Stimulated activated CD4-positive, alpha-beta T cell treated with anti-CD3 and anti-CD28 coated beads, Interleukin-2, amount 100 ng/mL, for 48 hours (primary cell): ENCODE measurements around the gene FBP1.
"Not testable (repeated sequence)": the region's sequence is repeated elsewhere in the genome, so short reads cannot be mapped to it uniquely, and the experiment has no call there.

Experiments
- DNase-seq, 2 donors: peaks; one replicate each; pipeline ENCODE4 v3.0.0-alpha.2; 2020

FBP1 gene

DNA sequence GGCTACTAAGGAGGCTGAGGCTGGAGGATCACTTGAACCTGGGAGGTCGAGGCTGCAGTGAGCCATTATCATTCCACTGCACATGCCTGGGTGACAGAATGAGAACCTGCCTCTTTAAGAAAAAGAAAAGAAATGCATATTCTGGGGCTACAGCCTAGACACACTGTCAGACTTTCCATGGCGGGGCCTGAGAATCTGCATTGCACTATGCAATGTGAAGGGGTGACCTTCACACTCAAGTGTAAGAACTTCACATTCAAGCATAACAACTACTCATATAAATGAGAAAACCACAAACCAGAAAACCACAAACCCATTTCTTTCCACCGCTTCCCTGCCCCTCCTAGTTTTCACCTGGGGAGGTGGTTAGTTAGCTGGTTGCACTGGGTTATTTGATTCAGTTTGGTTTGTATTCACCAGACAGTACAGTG, 27.7 kb downstream of the FBP1 start:
- peak; percentile 47 to 53 for DNase-seq

DNA sequence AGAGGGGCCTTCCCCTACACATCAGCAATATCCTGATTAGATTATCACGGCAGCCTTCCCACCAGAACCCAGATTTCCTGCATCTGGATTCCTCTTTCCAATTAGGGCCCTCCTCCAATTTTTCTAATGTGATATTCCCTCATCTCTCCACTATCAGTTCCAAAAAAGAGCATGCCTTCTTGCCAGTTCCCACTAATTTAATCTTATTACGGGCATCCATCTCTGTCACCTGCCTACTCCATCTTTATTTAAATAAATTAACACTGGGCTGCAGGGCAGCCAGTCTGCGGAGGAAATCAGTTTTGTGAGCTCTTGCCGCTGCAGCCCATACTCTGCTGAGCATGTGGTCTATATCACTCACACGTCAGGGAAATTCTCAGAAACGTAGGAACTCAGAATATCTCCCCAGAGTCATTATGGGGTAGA, 29.1 kb downstream of the FBP1 start:
- DNase-seq: no peak

DNA sequence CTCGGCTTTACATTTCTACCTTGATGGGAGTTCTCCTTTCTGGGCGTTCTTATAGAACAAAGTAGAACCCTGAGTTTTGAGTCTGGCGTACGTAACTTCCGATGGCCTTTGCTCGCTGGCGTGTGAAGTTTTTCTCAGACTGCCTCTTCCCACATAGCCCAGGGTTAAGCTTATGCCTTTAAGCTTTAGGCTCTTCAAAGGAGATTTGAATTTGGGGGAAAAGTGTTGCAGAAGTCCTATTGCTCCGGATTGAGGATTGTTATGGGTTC, 32.0 kb downstream of the FBP1 start:
- no peak for DNase-seq

DNA sequence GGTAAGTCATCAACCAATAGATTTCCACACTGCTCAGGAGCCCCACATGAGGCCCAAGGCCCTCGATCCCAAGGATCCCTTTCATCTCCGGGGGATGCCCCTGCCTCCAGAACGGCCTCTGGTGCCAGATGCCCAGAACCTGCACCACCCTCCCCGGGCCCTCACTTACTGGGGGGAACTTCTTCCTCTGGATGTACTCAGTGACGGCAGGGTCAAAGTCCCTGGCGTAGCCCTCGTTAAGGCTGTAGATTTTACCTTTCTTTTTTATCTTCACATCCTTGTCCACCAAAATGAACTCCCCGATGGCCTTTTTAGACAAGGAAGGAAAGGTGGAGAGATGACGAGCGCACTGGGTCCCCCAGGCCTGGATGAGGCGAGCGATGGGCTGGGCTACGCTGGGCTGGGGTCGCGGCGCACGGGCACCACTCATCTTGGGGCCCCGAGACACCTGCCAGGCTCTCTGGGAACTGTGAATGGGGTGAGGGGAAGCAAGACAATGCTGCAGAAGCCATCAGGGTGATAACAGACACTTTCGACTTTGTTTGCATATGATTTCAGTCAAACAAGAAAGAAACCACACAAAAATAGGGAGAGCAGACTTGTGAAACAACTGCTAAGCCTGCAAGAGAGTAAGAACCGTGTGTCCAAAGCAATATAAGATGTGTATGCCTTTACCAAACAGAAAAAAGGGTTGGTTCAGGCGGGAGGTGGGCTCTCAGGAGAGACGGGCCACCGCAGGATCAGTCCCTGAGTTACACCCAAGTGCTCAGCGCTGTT, 32.5 kb downstream of the FBP1 start:
- DNase-seq: no peak

- DNase-seq: peak; percentile 75 to 79
Observed at GRCh38 chr9:94603259-94604160, 35.8 kb downstream of the FBP1 start.

- no peak for DNase-seq
Observed at GRCh38 chr9:94602666-94603065, 36.7 kb downstream of the FBP1 start.

DNA sequence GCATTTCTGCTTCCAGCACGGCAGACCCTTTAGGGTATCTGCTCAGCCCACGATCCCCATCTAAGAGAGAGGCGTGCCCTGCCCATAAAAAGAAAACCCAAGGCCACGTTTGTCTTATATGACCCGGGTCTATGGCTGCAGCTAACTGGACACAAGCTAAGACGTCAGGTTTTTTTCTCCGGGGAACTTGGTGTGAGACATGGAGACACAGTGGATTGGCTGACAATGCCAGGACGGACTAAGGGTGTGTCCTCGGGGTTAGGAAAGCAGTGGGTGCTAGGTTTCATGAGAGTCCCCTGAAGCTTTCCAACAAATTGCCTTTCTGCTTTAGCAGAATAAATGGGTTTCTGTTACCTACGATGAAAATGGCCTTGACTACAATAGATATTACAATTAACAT, 38.6 kb downstream of the FBP1 start:
- no peak for DNase-seq

DNA sequence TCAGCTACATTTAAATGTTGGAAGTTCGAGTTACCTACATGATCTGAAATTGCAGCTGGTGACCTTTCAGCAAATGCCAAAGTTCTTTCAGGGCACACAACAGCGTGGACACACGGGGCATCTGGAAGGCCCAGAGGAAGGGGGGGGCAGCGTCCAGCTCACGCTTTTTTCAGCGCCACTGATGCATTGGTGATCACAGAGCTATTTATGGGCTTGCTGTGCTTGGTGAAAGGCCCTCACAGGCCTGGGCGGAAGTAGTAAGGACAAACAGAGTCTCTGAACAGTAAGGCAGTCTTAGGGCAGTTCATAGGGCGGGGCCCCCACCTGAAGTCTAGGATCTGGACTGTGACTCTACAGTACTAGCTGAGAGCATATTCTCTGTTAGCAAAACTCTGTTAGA, 39.1 kb downstream of the FBP1 start:
- DNase-seq: no peak

DNA sequence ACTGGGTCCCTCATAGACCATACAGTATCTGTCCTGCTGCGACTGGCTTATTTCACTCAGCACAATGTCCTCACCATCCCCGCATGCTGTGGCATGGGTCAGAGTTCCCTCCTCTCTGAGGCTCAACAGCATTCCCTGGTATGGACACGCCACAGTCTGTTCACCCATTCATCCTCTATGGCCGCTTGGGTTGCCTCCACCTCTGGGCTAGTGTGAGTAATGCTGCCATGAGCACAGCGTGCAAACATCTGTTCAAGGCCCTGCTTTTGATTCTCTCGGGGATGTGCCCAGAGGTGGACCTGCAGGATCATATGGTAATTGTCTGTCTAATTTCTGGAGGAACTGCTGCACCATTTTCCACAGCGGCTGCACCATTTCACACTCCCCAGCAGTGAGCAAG, 40.2 kb downstream of the FBP1 start:
- no peak for DNase-seq

DNA sequence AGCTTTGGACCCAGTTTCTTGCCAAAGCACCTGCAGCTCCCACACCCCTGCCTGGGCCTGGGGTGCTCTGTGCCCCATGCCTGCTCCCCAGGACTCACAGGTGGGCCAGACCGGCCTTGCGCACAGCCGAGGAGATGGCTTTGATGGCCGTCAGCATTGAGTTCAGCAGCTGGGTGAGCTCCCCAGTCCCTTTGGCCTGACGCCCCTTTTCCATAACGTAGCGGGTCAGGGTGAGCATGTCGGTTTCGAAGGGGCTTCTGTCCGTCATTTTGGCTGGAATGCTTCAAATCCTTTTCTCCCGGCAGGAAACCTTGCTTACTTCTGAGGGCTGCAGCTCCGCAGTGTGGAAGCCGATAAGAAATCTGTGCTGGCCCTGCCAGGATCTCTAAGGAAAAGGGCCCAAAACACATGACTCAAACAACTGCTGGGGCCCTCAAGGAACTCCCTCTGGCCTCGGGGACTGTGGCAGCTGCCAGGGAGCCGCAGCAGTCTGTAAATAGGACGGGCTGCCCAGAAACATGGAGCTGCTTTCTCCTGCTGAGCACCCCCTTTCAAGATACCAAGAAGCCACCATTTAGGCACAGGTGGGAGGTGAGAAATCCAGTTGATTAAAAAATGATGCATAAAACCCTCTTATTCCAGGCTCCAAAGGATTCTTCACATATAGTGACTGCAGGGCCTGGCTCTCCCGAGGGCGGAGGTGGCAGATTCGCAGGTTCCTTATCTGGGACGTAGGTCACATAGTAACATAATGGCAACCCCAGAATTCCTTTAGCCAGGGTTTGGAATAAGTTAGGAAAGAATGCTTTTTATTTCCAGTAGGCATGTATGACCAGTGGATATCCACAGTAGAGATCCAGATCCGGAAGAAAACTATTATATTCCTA, 45.6 kb downstream of the FBP1 start, which contains the start of gene FBP2:
Gene FBP2, minus strand, starts transcription at position 366 of the 887 bp plus-strand sequence. Its CDS starts 98 bp downstream, at position 268.
- DNase-seq: no peak

DNA sequence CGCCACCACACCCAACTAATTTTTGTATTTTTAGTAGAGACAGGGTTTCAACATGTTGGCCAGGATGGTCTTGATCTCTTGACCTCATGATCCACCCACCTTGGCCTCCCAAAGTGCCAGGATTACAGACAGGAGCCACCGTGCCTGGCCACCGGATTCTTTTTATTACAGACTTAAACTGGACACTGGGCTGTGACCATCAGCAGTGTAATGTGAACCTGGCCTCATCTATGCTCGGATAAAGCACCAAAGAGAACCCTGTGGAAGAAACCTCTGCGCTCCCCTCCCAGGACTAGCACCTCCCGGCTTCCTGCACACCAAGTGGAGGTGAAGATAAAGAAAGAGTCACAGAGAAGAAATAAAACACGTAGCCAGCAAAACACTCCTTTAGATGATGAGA, 46.6 kb downstream of the FBP1 start:
- DNase-seq: not testable (repeated sequence)

GRCh38 chr9:94591876-94592275, 47.4 kb downstream of the FBP1 start:
- no peak for DNase-seq

- not testable (repeated sequence) for DNase-seq
Observed at GRCh38 chr9:94591046-94591545, 48.2 kb downstream of the FBP1 start.

GRCh38 chr9:94588681-94589080, 50.6 kb downstream of the FBP1 start:
- no peak for DNase-seq

DNA sequence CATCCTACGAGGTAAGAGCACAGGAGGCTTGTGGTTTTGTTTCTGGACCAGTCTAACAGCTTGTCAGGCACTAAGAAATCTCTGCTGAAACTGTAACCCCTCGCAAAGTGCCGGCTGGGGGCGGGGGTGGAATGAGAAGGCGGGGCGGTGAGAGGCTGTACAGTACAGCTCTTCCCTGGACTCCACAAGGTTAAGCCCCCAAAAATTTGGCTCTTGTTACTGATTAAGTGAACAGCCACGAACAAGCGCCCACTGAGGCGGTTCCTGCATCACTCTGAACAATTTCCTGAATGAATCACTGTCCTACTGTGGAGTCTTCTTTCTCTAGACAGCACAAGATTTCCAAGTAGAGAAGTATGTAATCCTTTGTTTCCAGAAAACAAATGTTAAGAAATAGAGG, 52.5 kb downstream of the FBP1 start:
- DNase-seq: no peak

DNA sequence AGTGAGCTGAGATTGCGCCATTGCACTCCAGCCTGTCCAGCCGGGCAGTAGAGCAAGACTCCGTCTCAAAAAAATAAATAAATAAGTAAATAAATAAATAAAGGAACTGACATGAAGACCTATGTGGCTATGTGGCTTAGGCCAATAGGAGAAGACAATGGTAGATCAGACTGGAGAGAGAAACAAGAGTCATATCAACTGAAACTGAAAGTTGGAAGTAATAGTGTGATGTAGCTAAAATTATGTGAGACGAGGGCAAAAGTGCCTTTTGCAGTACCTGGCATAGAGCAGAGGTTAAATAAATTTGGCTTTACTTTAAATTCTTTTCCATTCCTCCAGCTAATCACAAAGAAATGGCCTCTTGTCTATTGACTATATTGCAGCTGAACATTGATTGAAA, 53.0 kb downstream of the FBP1 start:
- DNase-seq: no peak

- no peak for DNase-seq
Observed at GRCh38 chr9:94584555-94584954, 54.8 kb downstream of the FBP1 start.

DNA sequence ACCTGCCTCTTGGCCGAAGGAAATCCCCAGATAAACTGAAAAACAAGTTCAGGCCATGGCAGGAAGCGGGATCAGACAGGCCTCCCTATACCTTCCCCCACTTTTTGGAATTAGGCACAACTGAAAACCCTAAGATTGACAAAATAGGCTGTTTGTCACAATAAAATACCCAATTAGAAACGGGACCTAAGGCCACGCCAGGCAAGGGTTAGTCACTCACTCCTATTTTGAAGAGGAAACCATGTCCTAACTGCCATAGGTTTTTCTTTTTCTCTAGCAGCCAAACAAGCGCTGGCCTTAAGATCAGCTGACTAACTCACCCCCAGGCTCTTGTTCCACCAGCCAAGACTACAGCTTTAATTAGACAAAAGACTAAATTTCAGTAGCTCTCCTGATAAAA, 57.6 kb downstream of the FBP1 start:
- no peak for DNase-seq

DNA sequence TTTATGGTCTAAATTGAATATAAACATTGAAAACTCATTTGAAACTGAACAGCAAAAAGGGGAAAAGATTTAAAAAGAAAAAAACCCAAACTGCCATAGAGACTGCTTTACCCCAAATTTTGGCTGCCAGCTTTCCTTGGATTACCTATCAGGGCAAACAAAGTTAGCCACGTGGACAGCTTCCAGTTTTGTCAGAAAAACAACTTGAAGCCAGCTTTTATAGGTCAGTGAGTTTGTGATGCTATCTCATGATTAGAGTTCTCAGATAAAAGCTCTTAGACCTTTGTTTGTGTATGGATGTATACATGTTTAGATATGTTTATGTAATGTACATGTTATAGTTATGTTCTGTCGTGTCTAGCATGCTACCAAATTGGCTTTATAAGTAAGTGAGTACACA, 61.7 kb downstream of the FBP1 start:
- no peak for DNase-seq

- DNase-seq: no peak
Observed at GRCh38 chr9:94577036-94577435, 62.3 kb downstream of the FBP1 start.

GRCh38 chr9:94576131-94576530, 63.2 kb downstream of the FBP1 start:
- DNase-seq: no peak

DNA sequence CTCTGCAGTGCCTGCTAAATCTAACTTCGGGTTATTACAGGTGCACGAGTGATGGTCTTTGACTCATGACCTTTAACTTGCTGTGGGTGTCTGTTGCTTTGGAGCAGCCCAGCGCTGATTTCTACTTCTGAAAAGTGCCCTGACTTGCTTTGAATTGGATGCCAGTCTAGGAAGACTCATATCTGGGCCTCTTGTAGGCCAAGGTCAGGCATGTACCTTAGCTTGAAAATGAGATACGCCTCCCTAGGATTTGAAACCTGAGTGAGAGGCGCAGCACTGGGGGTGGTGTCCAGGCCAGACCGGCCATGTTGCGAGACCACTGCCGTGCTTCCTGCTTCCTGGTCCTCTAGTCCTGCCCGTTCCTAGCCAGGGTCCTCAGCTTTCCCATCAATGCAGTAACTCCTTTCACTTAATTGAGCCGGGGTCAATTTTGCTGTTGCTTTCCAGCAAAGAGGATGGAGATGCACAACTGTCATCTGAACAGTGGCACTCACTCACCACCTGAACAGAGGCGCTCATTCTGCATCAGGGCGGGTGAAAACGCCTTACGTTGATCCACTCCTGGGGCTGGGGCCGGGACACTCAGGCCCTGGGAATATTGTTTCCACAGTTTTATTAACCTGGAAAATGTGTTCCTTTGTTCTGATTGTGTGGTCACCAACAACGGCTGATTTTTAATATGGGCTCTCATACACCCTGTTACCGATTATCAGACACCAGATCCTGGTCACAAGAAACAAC, 70.2 kb downstream of the FBP1 start:
- no peak for DNase-seq
